IPS-11a (cell line): ENCODE results near the gene POU3F1.
"Not testable (repeated sequence)": the region's sequence is repeated elsewhere in the genome, so short reads cannot be mapped to it uniquely, and the experiment has no call there.

Source experiments
- H3K4me3 ChIP-seq: one replicate; pipeline ENCODE4 v1.5.1; 2013; ENCODE audit warnings: low read depth, low read length, control low read depth

POU3F1 gene

GRCh38 chr1:38050397-38051078 lies 3.9 kb upstream of the POU3F1 start:
- no peak overlapping the region for H3K4me3 ChIP-seq

DNA sequence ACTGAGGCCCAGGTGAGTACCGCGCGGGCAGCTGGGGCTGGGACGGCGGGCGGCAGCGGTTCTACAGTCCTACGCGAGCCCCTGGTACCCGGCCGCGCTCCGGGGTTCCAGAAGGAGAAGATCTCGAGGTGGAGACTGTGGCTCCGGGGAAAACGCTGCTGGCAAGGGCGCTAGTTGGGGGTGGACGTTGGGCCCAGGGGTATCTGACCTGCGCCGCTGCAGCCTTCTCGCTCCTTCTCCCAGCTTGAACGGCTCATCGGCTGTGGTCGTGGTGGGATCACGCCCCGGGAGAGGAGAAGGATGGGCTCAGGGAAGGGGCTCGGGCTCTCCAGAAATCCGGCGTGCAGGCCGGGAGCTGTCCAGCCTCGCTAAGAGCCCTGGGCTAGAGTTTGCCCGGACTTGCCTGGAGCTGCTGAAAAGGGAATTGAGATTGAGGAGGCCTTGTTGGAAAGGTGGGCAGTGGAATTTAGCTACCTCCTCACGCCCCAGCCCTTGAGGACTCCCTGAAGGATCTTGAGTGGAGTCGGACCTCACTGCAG lies 1.1 kb upstream of the POU3F1 start:
- H3K4me3 ChIP-seq, result peak overlapping the region; percentile 53

GRCh38 chr1:38046884-38047602 lies 450 bp upstream of the POU3F1 start:
- H3K4me3 ChIP-seq, result peak overlapping the region; percentile 53

DNA sequence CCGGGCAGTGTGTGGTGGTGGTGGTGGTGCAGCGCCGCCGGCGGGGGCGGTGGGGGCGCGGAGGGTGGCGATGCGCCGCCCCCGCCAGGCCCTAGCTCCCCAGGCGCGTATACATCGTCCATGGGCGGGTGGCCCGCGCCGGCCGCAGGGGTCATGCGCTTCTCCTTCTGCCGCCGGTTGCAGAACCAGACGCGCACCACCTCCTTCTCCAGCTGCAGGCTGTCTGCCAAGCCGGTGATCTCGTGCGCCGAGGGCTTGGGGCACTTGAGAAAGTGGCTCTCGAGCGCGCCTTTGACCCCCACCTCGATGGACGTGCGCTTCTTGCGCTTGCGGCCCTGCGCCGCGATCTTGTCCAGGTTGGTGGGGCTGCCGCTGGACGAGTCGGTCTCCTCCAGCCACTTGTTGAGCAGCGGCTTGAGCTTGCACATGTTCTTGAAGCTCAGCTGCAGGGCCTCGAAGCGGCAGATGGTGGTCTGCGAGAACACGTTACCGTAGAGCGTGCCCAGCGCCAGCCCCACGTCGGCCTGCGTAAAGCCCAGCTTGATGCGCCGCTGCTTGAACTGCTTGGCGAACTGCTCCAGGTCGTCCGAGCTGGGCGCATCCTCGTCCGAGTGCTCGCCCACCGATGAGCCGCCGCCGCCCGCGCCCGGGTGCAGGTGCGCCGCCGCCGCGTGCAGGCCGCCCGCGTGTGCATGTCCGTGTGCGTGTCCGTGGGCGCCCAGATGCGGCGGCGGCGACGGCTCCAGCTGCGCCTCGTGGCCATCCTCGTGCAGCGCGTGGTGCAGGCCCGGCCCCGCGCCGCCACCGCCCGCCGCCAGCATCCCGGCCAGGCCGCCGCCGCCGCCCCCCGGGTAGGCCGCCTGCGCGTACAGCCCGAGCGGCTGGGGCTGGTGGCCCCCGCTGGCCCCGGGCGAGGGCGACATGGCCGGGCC lies 926 bp downstream of the POU3F1 start:
- H3K4me3 ChIP-seq, result peak overlapping the region; percentile 27

GRCh38 chr1:38044221-38045215 lies 2.1 kb downstream of the POU3F1 start:
- peak overlapping the region; percentile 47 for H3K4me3 ChIP-seq

GRCh38 chr1:38043036-38043747 lies 3.4 kb downstream of the POU3F1 start:
- no peak overlapping the region for H3K4me3 ChIP-seq

GRCh38 chr1:38041936-38042834 lies 4.4 kb downstream of the POU3F1 start:
- H3K4me3 ChIP-seq, result no peak overlapping the region

GRCh38 chr1:38039331-38040088 lies 7.1 kb downstream of the POU3F1 start:
- H3K4me3 ChIP-seq, result no peak overlapping the region

- H3K4me3 ChIP-seq, result no peak overlapping the region
These were observed 7.7 kb downstream of the POU3F1 start for GRCh38 chr1:38038861-38039260.

GRCh38 chr1:38037221-38037939 lies 9.2 kb downstream of the POU3F1 start:
- H3K4me3 ChIP-seq, result no peak overlapping the region

- no peak overlapping the region for H3K4me3 ChIP-seq
These were observed 11.7 kb downstream of the POU3F1 start for GRCh38 chr1:38034871-38035270.

- H3K4me3 ChIP-seq, result not testable (repeated sequence)
These were observed 13.6 kb downstream of the POU3F1 start for GRCh38 chr1:38032992-38033391.

GRCh38 chr1:38031513-38031866 lies 15.1 kb downstream of the POU3F1 start:
- no peak overlapping the region for H3K4me3 ChIP-seq

- no peak overlapping the region for H3K4me3 ChIP-seq
These were observed 15.7 kb downstream of the POU3F1 start for GRCh38 chr1:38030596-38031512.

GRCh38 chr1:38029685-38030511 lies 16.7 kb downstream of the POU3F1 start:
- no peak overlapping the region for H3K4me3 ChIP-seq
